ENCODE data around the gene MIA.

- TF ChIP-seq CTCF (conservative IDR thresholded peaks at IDR 0.05; ENCODE audit: low read depth, low read length): no peak
- TF ChIP-seq EZH2 (IDR thresholded peaks at IDR 0.05; ENCODE audit: borderline replicate concordance, low read depth, low read length, poor library complexity, severe bottlenecking): no peak
Measured at GRCh38 chr19:40775632-40776022, 306 bp downstream of the MIA start.
